HG03095 (cell line): ENCODE data around the gene LOX.

Experiments used
- ATAC-seq: cut with Tn5 transposase; IDR thresholded peaks from one replicate; pipeline ENCODE4 v1.9.1; 2021; ENCODE audit warnings: moderate library complexity; ENCODE audit not compliant: unreplicated experiment

LOX gene

GRCh38 chr5:122078116-122079110, at the start of gene LOX:
LOX (minus strand) TSS chr5:122078259; CDS start chr5:122077985, 274 bp downstream.
- ATAC-seq, result no peak

GRCh38 chr5:122126756-122127321, 48.8 kb upstream of the LOX start:
- no peak for ATAC-seq

- ATAC-seq, result no peak
These were observed 48.2 kb upstream of the LOX start for GRCh38 chr5:122126177-122126755.

GRCh38 chr5:122124766-122125165, 46.7 kb upstream of the LOX start:
- ATAC-seq, result no peak

GRCh38 chr5:122121479-122122465, 43.7 kb upstream of the LOX start:
- ATAC-seq, result no peak

- ATAC-seq, result no peak
These were observed 42.9 kb upstream of the LOX start for GRCh38 chr5:122120957-122121356.

GRCh38 chr5:122120493-122120892, 42.4 kb upstream of the LOX start:
- ATAC-seq, result no peak

- no peak for ATAC-seq
These were observed 41.1 kb upstream of the LOX start for GRCh38 chr5:122119205-122119604.

- no peak for ATAC-seq
These were observed 40.4 kb upstream of the LOX start for GRCh38 chr5:122118356-122118948.

- no peak for ATAC-seq
These were observed 36.4 kb upstream of the LOX start for GRCh38 chr5:122114501-122114900.

- ATAC-seq, result no peak
These were observed 34.9 kb upstream of the LOX start for GRCh38 chr5:122112733-122113558.

GRCh38 chr5:122112063-122112462, 34.0 kb upstream of the LOX start:
- no peak for ATAC-seq

- ATAC-seq, result no peak
These were observed 33.4 kb upstream of the LOX start for GRCh38 chr5:122111460-122111859.

GRCh38 chr5:122110987-122111386, 32.9 kb upstream of the LOX start:
- ATAC-seq, result no peak

GRCh38 chr5:122107016-122107415, 29.0 kb upstream of the LOX start:
- ATAC-seq, result no peak

GRCh38 chr5:122105909-122106308, 27.9 kb upstream of the LOX start:
- ATAC-seq, result no peak

- ATAC-seq, result no peak
These were observed 24.8 kb upstream of the LOX start for GRCh38 chr5:122102825-122103224.

GRCh38 chr5:122101636-122102285, 23.7 kb upstream of the LOX start:
- peak; percentile 63 for ATAC-seq
